PFSK-1 (cell line): ENCODE data around the gene SLC44A5.

Experiments used
- FOXP2 ChIP-seq: optimal IDR thresholded peaks from 2 replicates; pipeline ENCODE3; 2011; ENCODE audit warnings: borderline replicate concordance, control low read depth, inconsistent platforms; ENCODE audit not compliant: insufficient read depth; ENCODE audit errors: extremely low read length, extremely low read depth
- POLR2AphosphoS5 ChIP-seq: IDR thresholded peaks from 2 replicates; pipeline ENCODE4 v1.6.1; 2012; ENCODE audit warnings: low read depth, mild to moderate bottlenecking, control low read depth, low read length, moderate library complexity
- SIN3A ChIP-seq: IDR thresholded peaks from 2 replicates; pipeline ENCODE4 v1.6.1; 2012; ENCODE audit warnings: mild to moderate bottlenecking, low read length, moderate library complexity, borderline replicate concordance; ENCODE audit not compliant: insufficient read depth
- TAF1 ChIP-seq: IDR thresholded peaks from 2 replicates; pipeline ENCODE4 v1.6.1; 2012; ENCODE audit warnings: low read length, control low read depth, borderline replicate concordance; ENCODE audit not compliant: insufficient read depth
- TF ChIP-seq, protein P1 (sequence below), 2 experiments: IDR thresholded peaks; 2 replicates each; pipeline versions ENCODE4 v1.6.1 to v1.8.0; 2011 to 2012; ENCODE audit warnings: low read depth in 2 of 2, low read length in 2 of 2, control low read depth in 1 of 2, inconsistent platforms in 1 of 2, mild to moderate bottlenecking in 1 of 2, moderate library complexity in 1 of 2; ENCODE audit not compliant: insufficient read depth in 1 of 2

Gene SLC44A5

DNA sequence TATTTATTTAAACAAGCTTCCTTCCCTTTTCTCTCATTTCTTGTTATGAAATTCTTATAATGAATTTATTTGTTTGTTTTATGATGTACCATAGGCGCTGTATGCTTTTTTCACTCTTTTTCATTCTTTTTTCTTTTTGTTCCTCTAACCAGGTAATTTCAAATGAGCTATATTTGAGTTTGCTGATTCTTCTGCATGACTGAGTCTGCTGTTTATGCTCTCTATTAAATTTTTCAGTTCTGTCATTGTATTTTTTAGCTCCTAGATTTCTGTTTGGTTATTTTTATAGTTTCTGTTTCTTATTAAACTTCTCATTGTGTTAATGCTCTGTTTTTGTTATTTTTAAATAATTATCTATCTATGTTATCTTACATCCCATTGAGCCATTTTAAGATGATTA lies 244.3 kb downstream of the SLC44A5 start:
- TF ChIP-seq TAF1, result no peak
- no peak for TF ChIP-seq POLR2AphosphoS5

GRCh38 chr1:75361260-75361659 lies 249.7 kb downstream of the SLC44A5 start:
- TF ChIP-seq TAF1, result no peak

- TF ChIP-seq SIN3A (no peak), TAF1 (no peak), FOXP2 (no peak), POLR2AphosphoS5 (no peak)
- TF ChIP-seq, protein P1, sequence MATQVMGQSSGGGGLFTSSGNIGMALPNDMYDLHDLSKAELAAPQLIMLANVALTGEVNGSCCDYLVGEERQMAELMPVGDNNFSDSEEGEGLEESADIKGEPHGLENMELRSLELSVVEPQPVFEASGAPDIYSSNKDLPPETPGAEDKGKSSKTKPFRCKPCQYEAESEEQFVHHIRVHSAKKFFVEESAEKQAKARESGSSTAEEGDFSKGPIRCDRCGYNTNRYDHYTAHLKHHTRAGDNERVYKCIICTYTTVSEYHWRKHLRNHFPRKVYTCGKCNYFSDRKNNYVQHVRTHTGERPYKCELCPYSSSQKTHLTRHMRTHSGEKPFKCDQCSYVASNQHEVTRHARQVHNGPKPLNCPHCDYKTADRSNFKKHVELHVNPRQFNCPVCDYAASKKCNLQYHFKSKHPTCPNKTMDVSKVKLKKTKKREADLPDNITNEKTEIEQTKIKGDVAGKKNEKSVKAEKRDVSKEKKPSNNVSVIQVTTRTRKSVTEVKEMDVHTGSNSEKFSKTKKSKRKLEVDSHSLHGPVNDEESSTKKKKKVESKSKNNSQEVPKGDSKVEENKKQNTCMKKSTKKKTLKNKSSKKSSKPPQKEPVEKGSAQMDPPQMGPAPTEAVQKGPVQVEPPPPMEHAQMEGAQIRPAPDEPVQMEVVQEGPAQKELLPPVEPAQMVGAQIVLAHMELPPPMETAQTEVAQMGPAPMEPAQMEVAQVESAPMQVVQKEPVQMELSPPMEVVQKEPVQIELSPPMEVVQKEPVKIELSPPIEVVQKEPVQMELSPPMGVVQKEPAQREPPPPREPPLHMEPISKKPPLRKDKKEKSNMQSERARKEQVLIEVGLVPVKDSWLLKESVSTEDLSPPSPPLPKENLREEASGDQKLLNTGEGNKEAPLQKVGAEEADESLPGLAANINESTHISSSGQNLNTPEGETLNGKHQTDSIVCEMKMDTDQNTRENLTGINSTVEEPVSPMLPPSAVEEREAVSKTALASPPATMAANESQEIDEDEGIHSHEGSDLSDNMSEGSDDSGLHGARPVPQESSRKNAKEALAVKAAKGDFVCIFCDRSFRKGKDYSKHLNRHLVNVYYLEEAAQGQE (IDR thresholded peaks at IDR 0.05; ENCODE audit: insufficient read depth in 1 of 2, low read depth in 2 of 2, low read length in 2 of 2), result no peak
Measured at GRCh38 chr1:75353051-75353450, 257.9 kb downstream of the SLC44A5 start.

DNA sequence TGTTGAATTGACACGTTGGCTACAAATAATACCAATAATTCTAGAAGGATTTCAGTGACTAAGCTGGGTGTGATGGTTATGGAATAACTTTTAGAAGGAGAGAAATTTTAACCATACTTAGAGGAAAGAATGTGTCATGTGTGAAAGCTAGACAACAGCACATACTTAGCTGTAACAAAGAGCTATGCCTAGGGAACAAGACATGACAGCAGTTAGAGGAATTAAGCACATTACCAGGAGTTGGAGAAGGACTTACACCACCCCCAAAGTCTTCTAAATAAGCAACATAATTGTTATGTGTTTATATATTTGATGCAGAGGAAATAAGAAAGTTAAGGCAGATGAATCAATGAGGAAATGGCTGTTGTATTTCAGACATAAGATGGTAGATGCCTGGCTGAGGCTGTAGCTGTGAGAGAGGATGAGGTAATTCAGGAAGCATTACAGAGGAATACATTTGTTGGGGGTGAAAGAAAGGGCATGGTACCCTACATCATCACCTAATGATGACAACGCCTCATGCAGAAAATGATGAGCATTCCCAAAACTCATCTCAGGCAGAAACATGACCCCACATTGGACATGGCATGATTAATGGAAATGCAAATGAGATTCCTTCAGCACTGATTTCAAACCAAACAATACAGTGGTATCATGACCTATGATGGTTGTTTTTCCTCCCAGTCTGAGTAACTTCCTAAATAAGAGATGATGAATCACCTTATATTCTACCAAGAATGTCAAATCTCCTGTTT lies 265.2 kb downstream of the SLC44A5 start:
- no peak for TF ChIP-seq POLR2AphosphoS5
- TF ChIP-seq TAF1, result no peak
- TF ChIP-seq, protein P1 (IDR thresholded peaks at IDR 0.05; ENCODE audit: insufficient read depth in 1 of 2, low read depth in 2 of 2, low read length in 2 of 2), result no peak
- TF ChIP-seq FOXP2, result no peak
- no peak for TF ChIP-seq SIN3A

DNA sequence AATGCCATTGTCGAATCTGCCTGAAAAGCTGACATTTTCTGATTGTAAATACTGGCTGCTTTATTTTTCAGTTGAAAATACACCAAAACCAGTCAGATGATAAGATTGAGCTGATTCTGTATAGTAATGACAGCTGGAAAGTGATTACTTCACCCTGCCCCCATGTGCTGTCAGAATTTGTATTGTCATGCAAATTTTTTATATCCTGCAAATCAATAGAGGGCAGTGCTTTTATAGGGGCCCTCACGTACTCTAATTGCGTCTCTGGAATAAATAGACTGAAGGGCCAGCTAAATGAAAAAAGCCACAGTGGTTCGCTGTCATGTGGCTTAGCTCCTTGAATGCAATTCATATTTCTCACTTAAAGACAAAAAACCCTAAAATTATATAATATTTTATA lies 268.1 kb downstream of the SLC44A5 start:
- TF ChIP-seq TAF1, result no peak
- TF ChIP-seq, protein P1 (IDR thresholded peaks at IDR 0.05; ENCODE audit: insufficient read depth in 1 of 2, low read depth in 2 of 2, low read length in 2 of 2), result no peak
- TF ChIP-seq SIN3A, result no peak
- TF ChIP-seq FOXP2, result no peak
- TF ChIP-seq POLR2AphosphoS5, result no peak

DNA sequence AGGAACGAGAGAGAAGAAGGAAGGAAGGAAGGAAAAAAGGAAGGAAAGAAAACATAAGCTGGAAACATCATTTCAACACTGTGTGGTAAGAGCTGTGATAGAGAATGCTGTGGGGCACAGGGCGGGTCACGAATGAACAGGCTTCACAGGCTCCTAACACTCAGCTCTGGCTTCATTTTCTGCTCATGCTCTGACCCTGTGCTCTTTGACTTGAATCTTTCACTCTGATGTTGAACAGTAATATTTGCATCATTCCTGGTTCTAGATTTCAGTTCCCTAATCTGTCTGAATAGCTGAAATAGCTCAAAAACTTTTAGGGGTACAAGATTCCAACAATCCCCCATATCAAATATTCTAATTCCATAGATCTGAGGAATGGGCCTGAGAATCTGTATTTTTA lies 269.4 kb downstream of the SLC44A5 start:
- TF ChIP-seq POLR2AphosphoS5 (no peak), TAF1 (no peak), FOXP2 (no peak), SIN3A (no peak)
- TF ChIP-seq, protein P1 (IDR thresholded peaks at IDR 0.05; ENCODE audit: insufficient read depth in 1 of 2, low read depth in 2 of 2, low read length in 2 of 2), result no peak
